A549 (cell line): ENCODE data around the gene FGF14.

Experiments used
- CTCF ChIP-seq: fragments of >200 bp; sonication (Bioruptor Twin); formaldehyde crosslinking; IDR thresholded peaks from 3 replicates; pipeline ENCODE4 v1.5.1; 2016
- MYC ChIP-seq: IDR thresholded peaks from 2 replicates; pipeline ENCODE4 v1.6.1; 2012; ENCODE audit warnings: mild to moderate bottlenecking, inconsistent platforms, low read length, improper control_type of control experiment, borderline replicate concordance

DNA sequence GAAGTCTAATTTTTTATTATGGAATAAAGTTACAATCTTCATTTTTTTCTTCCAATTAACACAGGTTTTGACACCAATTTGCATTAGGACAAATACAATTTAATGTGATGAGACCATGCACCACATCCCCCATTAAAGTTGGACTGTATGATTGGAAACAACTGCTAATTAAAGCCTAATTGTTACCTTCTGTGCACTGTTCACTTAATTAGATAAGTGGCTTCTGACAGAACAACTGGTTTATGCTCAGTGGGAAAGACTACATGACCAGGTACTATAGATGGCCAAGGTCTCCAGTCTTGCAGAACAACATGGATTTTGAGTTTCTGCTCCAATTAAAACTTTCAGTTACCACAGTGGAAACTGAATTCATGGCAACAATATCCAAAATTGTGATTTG, 198.1 kb downstream of the FGF14 start:
- no peak for TF ChIP-seq MYC
- TF ChIP-seq CTCF = no peak
